ENCODE measurements around the gene ABL1.

The ABL1 gene

DNA sequence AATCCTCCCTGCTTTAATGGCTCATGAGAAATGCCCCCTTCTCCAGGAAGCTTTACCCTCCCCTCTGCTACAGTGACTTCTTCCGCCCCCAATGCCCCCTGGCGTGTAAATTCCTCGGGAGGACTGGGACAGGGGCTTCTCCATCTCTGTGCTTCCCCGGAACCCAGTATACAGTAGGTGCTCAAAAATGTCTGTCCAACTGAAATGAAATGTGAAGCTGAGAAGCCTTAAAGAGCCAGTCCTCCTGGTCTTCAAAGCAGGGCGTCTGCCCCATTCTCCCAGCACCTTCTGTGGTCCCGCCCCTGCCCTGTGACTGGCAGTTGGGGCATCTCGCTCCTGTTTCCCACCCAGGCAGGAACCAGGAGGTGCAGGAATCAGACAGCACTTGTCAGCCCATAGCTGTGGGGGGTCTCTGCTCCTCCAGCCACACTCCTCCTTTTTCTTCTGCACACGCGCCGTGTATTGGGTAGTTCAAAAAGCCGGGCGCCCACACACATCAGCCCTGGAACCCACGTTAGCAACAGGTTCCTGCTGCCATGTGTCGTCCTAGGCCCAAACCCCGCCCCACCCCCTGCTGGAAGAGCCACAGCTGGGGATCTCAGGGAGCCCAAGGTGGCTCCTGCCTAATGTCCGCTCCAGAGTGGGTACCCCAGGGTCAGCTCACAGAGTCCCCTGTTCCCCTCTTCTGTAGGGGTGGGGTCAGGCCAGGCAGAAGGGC, 88.0 kb downstream of the ABL1 start:
- DNase-seq (ENCODE audit: low spot score): no peak
- in situ Hi-C loops (cut with MboI; ENCODE audit: low pct_unique_long_range_greater_than_20kb, low sequenced_read_pairs, unreplicated experiment): no loop called here
- no peak for TF ChIP-seq CTCF (IDR thresholded peaks at IDR 0.05; ENCODE audit: extremely low read depth, insufficient read depth, missing control alignments)

- no peak for TF ChIP-seq CTCF (IDR thresholded peaks at IDR 0.05; ENCODE audit: extremely low read depth, insufficient read depth, missing control alignments)
- in situ Hi-C loops (cut with MboI; ENCODE audit: low pct_unique_long_range_greater_than_20kb, low sequenced_read_pairs, unreplicated experiment): no loop called here
- no peak for DNase-seq (ENCODE audit: low spot score)
Measured at GRCh38 chr9:130923611-130924447, 88.8 kb downstream of the ABL1 start.

DNA sequence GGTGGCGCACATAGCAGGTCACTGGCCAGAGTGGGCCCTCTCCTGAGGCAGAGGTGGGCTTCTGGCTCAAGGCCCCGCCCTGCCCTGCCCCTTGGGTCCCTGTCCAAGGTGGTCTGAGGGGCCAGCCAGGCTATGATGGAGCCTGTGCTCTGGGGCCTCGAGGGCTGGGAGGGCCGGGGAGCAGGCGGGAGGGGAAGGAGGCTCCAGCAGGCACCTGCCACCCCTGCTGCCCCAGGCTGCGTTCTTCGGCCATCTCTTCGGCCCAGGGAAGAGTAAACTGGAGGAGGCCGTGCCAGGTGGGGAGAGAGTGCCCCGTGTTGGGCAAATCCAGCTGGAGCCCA, 89.4 kb downstream of the ABL1 start:
- in situ Hi-C loops (cut with MboI; ENCODE audit: low pct_unique_long_range_greater_than_20kb, low sequenced_read_pairs, unreplicated experiment): no loop called here
- DNase-seq (ENCODE audit: low spot score): no peak

DNA sequence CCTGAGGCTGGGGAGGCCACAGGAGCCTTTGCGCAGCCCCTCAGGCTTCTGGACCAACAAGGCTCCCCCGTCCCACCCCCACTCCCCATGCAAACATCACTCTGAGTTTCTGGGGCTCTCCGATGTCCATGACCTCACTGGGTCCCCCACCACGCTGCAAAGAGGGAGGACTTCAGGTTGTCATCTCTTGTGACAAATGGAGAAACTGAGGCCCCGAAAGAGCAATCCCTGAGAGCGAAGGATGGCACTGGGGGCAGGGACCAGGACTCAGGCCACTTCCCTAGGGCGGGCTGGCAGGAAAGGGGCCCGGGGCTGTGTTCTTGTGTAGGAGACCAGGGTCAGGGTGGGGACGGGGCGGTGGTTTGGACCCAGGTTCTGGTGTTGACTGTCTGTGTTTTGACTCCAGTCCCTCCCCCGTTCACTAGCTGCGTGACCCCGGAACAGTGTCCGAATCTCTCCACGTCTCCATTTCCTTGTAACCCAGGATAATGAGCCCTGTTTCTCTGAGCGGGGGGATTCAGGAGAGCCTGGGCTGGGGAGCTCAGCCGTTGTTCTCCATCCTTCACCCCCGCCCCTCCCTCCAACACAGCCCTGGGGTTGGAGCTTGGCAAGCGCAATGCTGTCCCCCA, 90.1 kb downstream of the ABL1 start:
- DNase-seq (ENCODE audit: low spot score): no peak
- in situ Hi-C loops (cut with MboI; ENCODE audit: low pct_unique_long_range_greater_than_20kb, low sequenced_read_pairs, unreplicated experiment): no loop called here
- TF ChIP-seq CTCF (IDR thresholded peaks at IDR 0.05; ENCODE audit: extremely low read depth, insufficient read depth, missing control alignments): no peak

More for the DNA sequence above, 89.4 kb downstream of the ABL1 start:
- no peak for TF ChIP-seq CTCF (IDR thresholded peaks at IDR 0.05; ENCODE audit: extremely low read depth, insufficient read depth, missing control alignments)

- DNase-seq (ENCODE audit: low spot score): no peak
- in situ Hi-C loops (cut with MboI; ENCODE audit: low pct_unique_long_range_greater_than_20kb, low sequenced_read_pairs, unreplicated experiment): no loop called here
- no peak for TF ChIP-seq CTCF (IDR thresholded peaks at IDR 0.05; ENCODE audit: extremely low read depth, insufficient read depth, missing control alignments)
Measured at GRCh38 chr9:130927338-130927737, 92.3 kb downstream of the ABL1 start.

DNA sequence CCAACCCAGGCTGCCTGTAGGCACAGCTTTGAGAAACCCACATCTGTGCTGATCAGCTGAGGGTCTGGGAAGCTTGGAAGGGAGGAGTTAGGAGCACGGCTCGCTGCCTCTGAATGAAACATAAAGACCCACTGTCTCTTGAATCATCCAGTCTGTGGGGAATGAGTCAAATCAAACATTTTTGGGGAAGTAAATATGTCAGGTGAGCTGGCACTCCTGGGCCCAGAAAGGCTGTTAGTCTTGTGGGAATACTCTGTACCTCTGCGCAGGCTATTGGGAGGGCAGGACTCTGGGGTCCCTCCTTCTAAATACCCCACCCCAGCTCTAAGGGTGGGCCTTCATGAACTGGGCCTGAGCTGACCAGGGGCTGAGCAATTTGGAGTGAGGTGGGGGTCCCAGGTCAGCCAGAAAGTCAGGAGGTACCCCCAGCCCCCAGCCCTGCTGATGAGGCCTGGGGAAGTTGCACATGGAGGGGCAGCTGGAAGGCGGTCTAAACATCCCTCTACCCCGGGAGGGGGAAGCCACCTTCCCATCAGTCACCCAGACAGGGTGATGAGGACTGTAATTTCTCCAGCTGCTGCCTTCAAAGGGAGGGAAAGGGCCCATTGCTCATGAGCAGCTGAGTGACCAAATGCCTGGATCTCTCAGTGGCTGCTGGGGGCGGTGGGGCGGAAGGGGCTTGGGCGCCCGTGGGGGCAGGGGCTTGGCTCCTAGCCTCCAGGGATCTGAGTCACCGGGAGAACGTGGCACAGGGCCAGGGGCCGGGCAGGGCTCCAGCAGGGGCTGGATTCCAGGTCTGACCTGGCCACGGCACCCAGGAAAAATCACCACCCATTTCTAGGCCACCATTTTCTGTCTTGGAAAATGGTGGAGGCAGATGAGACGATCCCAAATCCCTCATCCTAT, 93.2 kb downstream of the ABL1 start:
- TF ChIP-seq CTCF (IDR thresholded peaks at IDR 0.05; ENCODE audit: extremely low read depth, insufficient read depth, missing control alignments): no peak
- in situ Hi-C loops (cut with MboI; ENCODE audit: low pct_unique_long_range_greater_than_20kb, low sequenced_read_pairs, unreplicated experiment): no loop called here
- peak; percentile 80 for DNase-seq (ENCODE audit: low spot score)

Data from GM13977 (cell line).